AG09319 (cell line): ENCODE measurements around the gene NEDD4L.

Source experiments
- DNase-seq: peaks from one replicate; pipeline ENCODE4 v3.0.0-alpha.2; 2010; ENCODE audit warnings: low read depth; ENCODE audit errors: extremely low read depth
- CTCF ChIP-seq: IDR thresholded peaks from 2 replicates; pipeline ENCODE4 v1.5.1; 2011; ENCODE audit warnings: low read depth, mild to moderate bottlenecking, inconsistent platforms, low read length, moderate library complexity

NEDD4L gene

GRCh38 chr18:58323866-58324762, 280.1 kb downstream of the NEDD4L start:
- no peak for DNase-seq
- no peak for TF ChIP-seq CTCF

GRCh38 chr18:58324824-58325480, 280.9 kb downstream of the NEDD4L start:
- no peak for TF ChIP-seq CTCF
- DNase-seq = no peak

- TF ChIP-seq CTCF = no peak
- DNase-seq = peak; percentile 65
Observed at GRCh38 chr18:58325494-58325893, 281.5 kb downstream of the NEDD4L start.

GRCh38 chr18:58334061-58334460, 290.0 kb downstream of the NEDD4L start:
- no peak for TF ChIP-seq CTCF

GRCh38 chr18:58335223-58335622, 291.2 kb downstream of the NEDD4L start:
- DNase-seq = no peak
- no peak for TF ChIP-seq CTCF

More at GRCh38 chr18:58334061-58334460, 290.0 kb downstream of the NEDD4L start:
- no peak for DNase-seq

GRCh38 chr18:58335821-58336220, 291.8 kb downstream of the NEDD4L start:
- DNase-seq = no peak
- peak; percentile 27 for TF ChIP-seq CTCF

- DNase-seq = no peak
- no peak for TF ChIP-seq CTCF
Observed at GRCh38 chr18:58336605-58337004, 292.6 kb downstream of the NEDD4L start.
